AML-193 (cell line): Measurements from ENCODE around the gene TGFB2.

Source experiments
- DNase-seq, 2 experiments: peaks; one replicate each; lab custom pipeline; 2025; lab: John Stamatoyannopoulos, UW

The TGFB2 gene

GRCh38 chr1:218392780-218393179 is 47.6 kb downstream of the TGFB2 start:
- no peak for DNase-seq

- no peak for DNase-seq
These were observed 49.3 kb downstream of the TGFB2 start for GRCh38 chr1:218394416-218394815.

GRCh38 chr1:218394989-218395388 is 49.9 kb downstream of the TGFB2 start:
- DNase-seq = no peak

- DNase-seq = no peak
These were observed 50.8 kb downstream of the TGFB2 start for GRCh38 chr1:218395916-218396315.

- no peak for DNase-seq
These were observed 52.7 kb downstream of the TGFB2 start for GRCh38 chr1:218397752-218398339.

- no peak for DNase-seq
These were observed 55.5 kb downstream of the TGFB2 start for GRCh38 chr1:218400624-218401023.

GRCh38 chr1:218401441-218401997 is 56.4 kb downstream of the TGFB2 start:
- DNase-seq = no peak

GRCh38 chr1:218401998-218402785 is 57.1 kb downstream of the TGFB2 start:
- DNase-seq = no peak

- no peak for DNase-seq
These were observed 57.6 kb downstream of the TGFB2 start for GRCh38 chr1:218402786-218403120.

GRCh38 chr1:218403300-218403699 is 58.2 kb downstream of the TGFB2 start:
- no peak for DNase-seq

GRCh38 chr1:218407630-218408029 is 62.5 kb downstream of the TGFB2 start:
- no peak for DNase-seq

- no peak for DNase-seq
These were observed 63.0 kb downstream of the TGFB2 start for GRCh38 chr1:218408135-218408534.

- no peak for DNase-seq
These were observed 63.8 kb downstream of the TGFB2 start for GRCh38 chr1:218408942-218409341.

GRCh38 chr1:218409946-218410510 is 64.9 kb downstream of the TGFB2 start:
- DNase-seq = no peak

GRCh38 chr1:218411101-218411500 is 66.0 kb downstream of the TGFB2 start:
- DNase-seq = no peak

- no peak for DNase-seq
These were observed 67.0 kb downstream of the TGFB2 start for GRCh38 chr1:218412171-218412570.

- no peak for DNase-seq
These were observed 68.0 kb downstream of the TGFB2 start for GRCh38 chr1:218413179-218413578.

GRCh38 chr1:218414060-218414728 is 69.1 kb downstream of the TGFB2 start:
- no peak for DNase-seq

GRCh38 chr1:218415726-218416125 is 70.6 kb downstream of the TGFB2 start:
- no peak for DNase-seq

GRCh38 chr1:218421531-218421930 is 76.4 kb downstream of the TGFB2 start:
- DNase-seq = no peak

- DNase-seq = no peak
These were observed 79.4 kb downstream of the TGFB2 start for GRCh38 chr1:218424502-218424901.

- DNase-seq = no peak
These were observed 80.7 kb downstream of the TGFB2 start for GRCh38 chr1:218425647-218426342.
